ENCODE results near the gene ZNF227.

Gene ZNF227

DNA sequence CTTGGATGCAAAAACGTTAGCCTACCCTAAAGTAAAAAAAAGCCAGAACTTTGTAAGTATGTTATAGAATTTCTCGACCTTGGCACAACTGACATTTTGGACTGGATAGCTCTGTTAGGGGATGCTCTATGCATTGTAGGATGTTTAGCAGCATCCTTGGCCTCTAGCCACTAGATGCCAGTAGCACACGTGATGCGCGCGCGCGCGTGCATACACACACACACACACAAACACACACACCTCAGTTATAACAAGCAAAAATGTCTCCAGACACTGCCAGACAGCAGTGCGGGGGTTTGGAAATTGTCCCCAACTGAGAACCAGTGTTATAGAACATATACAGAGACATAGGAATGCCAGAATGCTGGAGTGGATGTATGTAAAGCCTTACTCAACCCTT, 30.2 kb upstream of the ZNF227 start:
- Histone ChIP-seq H3K4me2 (ENCODE audit: low read length) (no peak overlapping the region), H3K9me2 (replicated peaks; ENCODE audit: control insufficient read depth, low read length) (no peaks in the 10 kb centered on the region), H3K9me3 (ENCODE audit: control insufficient read depth, insufficient read depth, low read length) (no peaks in the 10 kb centered on the region; the same call in 1 of the 2 replicates), H3F3A (ENCODE audit: control insufficient read depth, insufficient read depth) (no peaks in the 10 kb centered on the region), H4K20me1 (ENCODE audit: control insufficient read depth, insufficient read depth, low read depth, low read length) (no peaks in the 10 kb centered on the region), H3K27ac (ENCODE audit: low read depth, low read length) (no peak overlapping the region), H3K79me2 (ENCODE audit: control insufficient read depth, low read length) (no peaks in the 10 kb centered on the region), H3K36me3 (ENCODE audit: control insufficient read depth, low read length) (no peaks in the 10 kb centered on the region), H3K27me3 (ENCODE audit: control insufficient read depth, low read length) (no peaks in the 10 kb centered on the region), H3K4me1 (ENCODE audit: control insufficient read depth, low read length) (no peaks in the 10 kb centered on the region), H3K4me3 (ENCODE audit: low read length) (no peak overlapping the region)
- no peak for TF ChIP-seq EZH2phosphoT487 (IDR thresholded peaks at IDR 0.05; ENCODE audit: borderline replicate concordance, low read length)
- TF ChIP-seq, protein P1, sequence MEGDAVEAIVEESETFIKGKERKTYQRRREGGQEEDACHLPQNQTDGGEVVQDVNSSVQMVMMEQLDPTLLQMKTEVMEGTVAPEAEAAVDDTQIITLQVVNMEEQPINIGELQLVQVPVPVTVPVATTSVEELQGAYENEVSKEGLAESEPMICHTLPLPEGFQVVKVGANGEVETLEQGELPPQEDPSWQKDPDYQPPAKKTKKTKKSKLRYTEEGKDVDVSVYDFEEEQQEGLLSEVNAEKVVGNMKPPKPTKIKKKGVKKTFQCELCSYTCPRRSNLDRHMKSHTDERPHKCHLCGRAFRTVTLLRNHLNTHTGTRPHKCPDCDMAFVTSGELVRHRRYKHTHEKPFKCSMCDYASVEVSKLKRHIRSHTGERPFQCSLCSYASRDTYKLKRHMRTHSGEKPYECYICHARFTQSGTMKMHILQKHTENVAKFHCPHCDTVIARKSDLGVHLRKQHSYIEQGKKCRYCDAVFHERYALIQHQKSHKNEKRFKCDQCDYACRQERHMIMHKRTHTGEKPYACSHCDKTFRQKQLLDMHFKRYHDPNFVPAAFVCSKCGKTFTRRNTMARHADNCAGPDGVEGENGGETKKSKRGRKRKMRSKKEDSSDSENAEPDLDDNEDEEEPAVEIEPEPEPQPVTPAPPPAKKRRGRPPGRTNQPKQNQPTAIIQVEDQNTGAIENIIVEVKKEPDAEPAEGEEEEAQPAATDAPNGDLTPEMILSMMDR (IDR thresholded peaks at IDR 0.05; ENCODE audit: low read depth, low read length, poor library complexity, severe bottlenecking) = no peak

DNA sequence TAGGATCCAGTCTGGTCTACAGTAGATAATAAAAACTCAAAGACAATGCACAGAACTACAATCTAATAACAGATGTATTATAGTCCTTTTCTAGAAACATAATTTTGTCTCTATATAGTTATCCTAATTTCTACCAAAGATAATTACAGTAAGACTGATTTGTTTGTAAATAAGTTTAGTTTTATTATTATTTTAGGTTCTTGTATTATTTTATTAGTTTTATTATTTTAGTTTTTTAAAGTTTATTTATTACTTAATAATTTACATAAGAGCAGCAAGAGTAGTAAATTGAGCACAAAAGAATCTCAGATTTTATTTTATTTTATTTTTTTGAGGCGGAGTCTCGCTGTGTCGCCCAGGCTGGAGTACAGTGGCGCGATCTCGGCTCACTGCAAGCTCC, 22.3 kb upstream of the ZNF227 start:
- Histone ChIP-seq H3K36me3 (ENCODE audit: control insufficient read depth, low read length) (no peaks in the 10 kb centered on the region), H3F3A (ENCODE audit: control insufficient read depth, insufficient read depth) (no peaks in the 10 kb centered on the region), H3K9me3 (ENCODE audit: control insufficient read depth, insufficient read depth, low read length) (no peaks in the 10 kb centered on the region), H3K4me3 (ENCODE audit: low read length) (no peak overlapping the region), H3K4me2 (ENCODE audit: low read length) (no peak overlapping the region), H3K79me2 (ENCODE audit: control insufficient read depth, low read length) (no peaks in the 10 kb centered on the region), H3K27ac (ENCODE audit: low read depth, low read length) (no peak overlapping the region), H3K27me3 (ENCODE audit: control insufficient read depth, low read length) (no peaks in the 10 kb centered on the region), H3K4me1 (ENCODE audit: control insufficient read depth, low read length) (no peaks in the 10 kb centered on the region), H3K9me2 (replicated peaks; ENCODE audit: control insufficient read depth, low read length) (no peaks in the 10 kb centered on the region), H4K20me1 (ENCODE audit: control insufficient read depth, insufficient read depth, low read depth, low read length) (no peaks in the 10 kb centered on the region)
- TF ChIP-seq EZH2phosphoT487 (IDR thresholded peaks at IDR 0.05; ENCODE audit: borderline replicate concordance, low read length) = no peak
- TF ChIP-seq, protein P1 (IDR thresholded peaks at IDR 0.05; ENCODE audit: low read depth, low read length, poor library complexity, severe bottlenecking) = no peak

DNA sequence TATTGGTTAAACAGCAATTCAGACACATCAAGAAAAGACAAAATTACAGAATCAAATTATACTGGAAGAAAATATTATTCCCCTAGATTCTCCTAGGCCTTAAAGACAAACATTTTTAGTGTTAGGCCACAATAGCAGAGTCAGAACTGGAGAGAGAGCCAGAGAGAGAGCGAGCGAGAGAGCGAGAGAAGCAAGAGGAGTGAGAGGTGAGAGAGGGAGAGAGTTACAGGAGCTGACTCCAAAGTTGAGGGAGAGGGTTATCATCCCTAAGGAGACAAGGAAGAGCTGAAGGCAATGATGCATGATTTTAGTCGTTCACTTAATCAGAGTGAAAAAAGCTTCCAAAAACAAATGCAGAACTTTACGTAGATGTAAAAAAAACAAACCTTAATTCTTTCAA, 20.2 kb upstream of the ZNF227 start:
- Histone ChIP-seq H3K27me3 (ENCODE audit: control insufficient read depth, low read length) (no peaks in the 10 kb centered on the region), H3K9me2 (replicated peaks; ENCODE audit: control insufficient read depth, low read length) (no peaks in the 10 kb centered on the region), H4K20me1 (ENCODE audit: control insufficient read depth, insufficient read depth, low read depth, low read length) (no peaks in the 10 kb centered on the region), H3K36me3 (ENCODE audit: control insufficient read depth, low read length) (no peaks in the 10 kb centered on the region), H3K4me3 (ENCODE audit: low read length) (no peak overlapping the region), H3K4me1 (ENCODE audit: control insufficient read depth, low read length) (no peaks in the 10 kb centered on the region), H3K79me2 (ENCODE audit: control insufficient read depth, low read length) (no peaks in the 10 kb centered on the region), H3F3A (ENCODE audit: control insufficient read depth, insufficient read depth) (no peaks in the 10 kb centered on the region), H3K27ac (ENCODE audit: low read depth, low read length) (no peak overlapping the region), H3K9me3 (ENCODE audit: control insufficient read depth, insufficient read depth, low read length) (no peaks in the 10 kb centered on the region), H3K4me2 (ENCODE audit: low read length) (no peak overlapping the region)
- TF ChIP-seq, protein P1 (IDR thresholded peaks at IDR 0.05; ENCODE audit: low read depth, low read length, poor library complexity, severe bottlenecking) = no peak
- no peak for TF ChIP-seq EZH2phosphoT487 (IDR thresholded peaks at IDR 0.05; ENCODE audit: borderline replicate concordance, low read length)

DNA sequence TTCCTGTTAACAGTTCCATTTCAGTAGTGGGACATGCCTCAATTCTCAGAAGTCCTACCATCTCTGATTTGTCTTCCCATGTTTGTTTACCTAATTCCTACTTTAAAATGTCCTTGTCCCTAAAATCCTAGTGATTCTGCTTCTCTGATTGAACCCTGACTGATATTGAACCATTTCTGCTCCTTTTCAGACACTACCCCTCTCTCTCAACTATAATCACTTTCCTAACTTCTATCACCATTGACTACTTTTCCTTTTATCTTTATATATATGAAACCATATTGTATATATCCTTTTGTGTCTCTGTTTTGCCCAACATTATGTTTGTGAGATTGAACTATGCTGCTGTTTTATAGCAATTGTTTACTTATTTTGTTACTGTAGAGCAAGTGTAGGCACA, 15.6 kb upstream of the ZNF227 start:
- Histone ChIP-seq H4K20me1 (ENCODE audit: control insufficient read depth, insufficient read depth, low read depth, low read length) (no peaks in the 10 kb centered on the region), H3K27me3 (ENCODE audit: control insufficient read depth, low read length) (no peaks in the 10 kb centered on the region), H3K4me1 (ENCODE audit: control insufficient read depth, low read length) (no peaks in the 10 kb centered on the region), H3K4me2 (ENCODE audit: low read length) (no peak overlapping the region), H3K27ac (ENCODE audit: low read depth, low read length) (no peak overlapping the region), H3K36me3 (ENCODE audit: control insufficient read depth, low read length) (no peaks in the 10 kb centered on the region), H3F3A (ENCODE audit: control insufficient read depth, insufficient read depth) (no peaks in the 10 kb centered on the region), H3K79me2 (ENCODE audit: control insufficient read depth, low read length) (no peaks in the 10 kb centered on the region), H3K4me3 (ENCODE audit: low read length) (no peak overlapping the region), H3K9me2 (replicated peaks; ENCODE audit: control insufficient read depth, low read length) (no peaks in the 10 kb centered on the region), H3K9me3 (ENCODE audit: control insufficient read depth, insufficient read depth, low read length) (no peaks in the 10 kb centered on the region)
- TF ChIP-seq EZH2phosphoT487 (IDR thresholded peaks at IDR 0.05; ENCODE audit: borderline replicate concordance, low read length) = no peak
- TF ChIP-seq, protein P1 (IDR thresholded peaks at IDR 0.05; ENCODE audit: low read depth, low read length, poor library complexity, severe bottlenecking) = no peak

All from DOHH2 (cell line).